Measurements from ENCODE around the gene ARX.

Gene ARX

GRCh38 chrX:25001808-25002660 lies 13.7 kb downstream of the ARX start:
- H3K4me3 ChIP-seq (ENCODE audit: low read depth, low read length) = no peak overlapping the region
- no peak for DNase-seq (ENCODE audit: low read depth)
- TF ChIP-seq CTCF (conservative IDR thresholded peaks at IDR 0.05; ENCODE audit: low read depth, low read length) = no peak

DNA sequence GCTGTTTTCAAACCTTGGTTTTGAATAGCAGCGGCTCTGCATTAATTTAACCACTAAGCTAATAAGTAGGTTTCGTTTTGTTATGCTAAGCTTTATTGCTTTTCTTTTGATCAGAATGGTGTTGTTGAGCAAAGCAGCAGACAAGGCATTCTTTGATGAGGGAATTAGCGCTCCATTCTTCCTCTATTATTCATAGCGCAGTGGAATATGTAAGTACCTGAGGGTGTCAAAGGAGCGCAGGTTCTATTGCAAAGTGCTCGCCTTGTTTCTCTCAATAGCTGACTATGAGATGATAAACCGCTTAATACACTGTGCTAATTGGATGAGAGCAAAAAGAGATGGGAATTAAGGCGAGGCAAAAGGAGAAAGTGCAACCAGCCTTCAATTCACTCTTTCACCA lies 16.3 kb downstream of the ARX start:
- TF ChIP-seq CTCF (conservative IDR thresholded peaks at IDR 0.05; ENCODE audit: low read depth, low read length) = no peak
- H3K4me3 ChIP-seq (ENCODE audit: low read depth, low read length) = no peak overlapping the region
- no peak for DNase-seq (ENCODE audit: low read depth)

DNA sequence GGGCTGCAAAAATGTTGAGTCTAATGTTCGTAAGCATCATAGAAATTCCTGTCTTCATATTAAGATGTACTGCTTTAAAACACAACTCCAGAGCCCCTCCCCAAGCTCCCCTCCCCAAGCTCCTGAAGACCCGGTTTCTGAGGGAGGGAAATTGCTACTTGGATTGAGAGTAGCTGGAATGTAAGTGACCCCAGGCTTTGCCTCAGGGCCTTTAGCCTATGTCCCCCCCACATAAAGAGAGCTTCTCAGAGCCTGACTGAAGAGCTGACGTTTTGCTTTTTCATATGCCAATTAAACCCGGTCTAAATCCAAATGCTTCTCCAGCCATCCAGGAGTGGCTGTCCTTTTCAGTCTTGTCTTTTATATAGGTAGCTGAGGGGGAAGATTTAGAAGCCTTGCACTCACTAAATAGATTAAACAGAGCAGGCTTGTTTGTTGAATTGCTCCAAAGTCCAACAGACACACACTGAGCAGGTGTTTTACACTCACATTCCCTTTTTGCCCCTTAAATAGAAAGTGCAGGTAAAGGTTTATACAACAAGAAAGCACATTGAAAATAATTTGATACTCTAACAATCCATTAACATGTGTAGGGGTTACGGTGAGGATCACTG lies 19.6 kb downstream of the ARX start:
- no peak for TF ChIP-seq CTCF (conservative IDR thresholded peaks at IDR 0.05; ENCODE audit: low read depth, low read length)
- H3K4me3 ChIP-seq (ENCODE audit: low read depth, low read length) = no peak overlapping the region
- DNase-seq (ENCODE audit: low read depth) = no peak

GRCh38 chrX:24993879-24994278 lies 21.9 kb downstream of the ARX start:
- no peak overlapping the region for H3K4me3 ChIP-seq (ENCODE audit: low read depth, low read length)
- DNase-seq (ENCODE audit: low read depth) = no peak
- TF ChIP-seq CTCF (conservative IDR thresholded peaks at IDR 0.05; ENCODE audit: low read depth, low read length) = no peak

DNA sequence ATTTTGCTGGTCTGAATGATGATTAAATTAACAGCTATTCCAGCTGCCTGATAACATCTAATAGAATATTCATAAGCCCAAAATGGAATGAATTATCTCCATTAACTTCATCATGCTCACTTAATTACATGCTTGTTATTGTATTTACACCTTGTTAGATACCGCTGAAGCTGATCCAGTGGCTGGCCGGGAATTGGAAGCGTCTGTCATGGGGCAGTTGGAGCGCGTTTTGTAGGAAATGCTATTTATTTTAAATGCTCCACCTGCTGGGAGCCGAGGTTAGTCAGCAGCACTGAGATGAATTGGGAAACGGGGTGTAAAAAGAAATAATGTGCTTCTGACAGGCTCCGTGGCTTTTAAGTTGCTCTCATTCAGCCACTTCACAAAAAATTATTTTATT lies 25.2 kb downstream of the ARX start:
- peak; percentile 43 for DNase-seq (ENCODE audit: low read depth)
- TF ChIP-seq CTCF (conservative IDR thresholded peaks at IDR 0.05; ENCODE audit: low read depth, low read length) = peak; percentile 54
- H3K4me3 ChIP-seq (ENCODE audit: low read depth, low read length) = no peak overlapping the region

GRCh38 chrX:24988314-24988713 lies 27.5 kb downstream of the ARX start:
- TF ChIP-seq CTCF (conservative IDR thresholded peaks at IDR 0.05; ENCODE audit: low read depth, low read length) = no peak
- DNase-seq (ENCODE audit: low read depth) = no peak
- H3K4me3 ChIP-seq (ENCODE audit: low read depth, low read length) = no peak overlapping the region

DNA sequence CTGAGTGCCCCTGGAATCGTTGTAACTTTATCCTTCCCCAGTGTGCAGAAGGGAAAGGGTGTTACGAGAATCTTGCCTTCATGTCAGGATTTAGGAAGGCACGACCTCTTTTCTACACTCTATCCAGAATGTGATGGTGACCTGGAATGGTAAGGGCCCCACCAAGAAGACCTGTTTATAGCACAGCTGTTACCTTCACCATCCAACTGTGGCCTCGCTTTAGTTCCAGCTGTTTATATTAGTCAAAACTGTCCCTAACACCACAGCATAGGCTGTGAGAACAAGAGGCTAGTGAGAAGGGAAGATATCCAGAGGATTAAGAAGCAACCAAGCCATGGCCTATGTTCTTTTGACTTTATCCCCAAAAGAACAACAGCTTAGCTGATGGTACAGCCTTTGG lies 28.0 kb downstream of the ARX start:
- DNase-seq (ENCODE audit: low read depth) = no peak
- H3K4me3 ChIP-seq (ENCODE audit: low read depth, low read length) = no peak overlapping the region
- no peak for TF ChIP-seq CTCF (conservative IDR thresholded peaks at IDR 0.05; ENCODE audit: low read depth, low read length)

Measured in choroid plexus epithelial cell (primary cell).